Osteoblast (primary cell): ENCODE results near the gene RXFP2. TPM values are rescaled to one million over a fixed set of nuclear protein-coding genes. Genes with fewer than 3 reads are reported as not detected.

Source experiments
- DNase-seq: peaks from one replicate; pipeline ENCODE4 v3.0.0; 2011; ENCODE audit warnings: low spot score, mixed read lengths; ENCODE audit not compliant: insufficient read length; ENCODE audit errors: missing footprints
- H2AFZ ChIP-seq: 2 replicates; pipeline ENCODE4 v1.6.0; 2011; ENCODE audit warnings: mild to moderate bottlenecking, low read length
- H3K27ac ChIP-seq: 2 replicates; pipeline ENCODE4 v1.5.1; 2011; ENCODE audit warnings: mild to moderate bottlenecking, low read depth, low read length, moderate library complexity
- H3K27me3 ChIP-seq: 2 replicates; pipeline ENCODE4 v1.6.0; 2012; ENCODE audit warnings: mild to moderate bottlenecking, control low read depth, inconsistent platforms, low read length, moderate library complexity; ENCODE audit not compliant: insufficient read depth
- H3K36me3 ChIP-seq: 2 replicates; pipeline ENCODE4 v1.5.1; 2011; ENCODE audit warnings: mild to moderate bottlenecking, low read length, control low read depth, moderate library complexity; ENCODE audit not compliant: insufficient read depth
- H3K4me1 ChIP-seq: 2 replicates; pipeline ENCODE4 v1.5.1; 2011; ENCODE audit warnings: mild to moderate bottlenecking, low read length, control low read depth, moderate library complexity; ENCODE audit not compliant: insufficient read depth
- H3K4me2 ChIP-seq: 2 replicates; pipeline ENCODE4 v1.6.0; 2011; ENCODE audit warnings: mild to moderate bottlenecking, low read length; ENCODE audit not compliant: insufficient read depth
- H3K4me3 ChIP-seq: fragments of 200-600 bp; sonication (generic); 3 replicates; pipeline ENCODE4 v1.5.1; 2012; ENCODE audit warnings: mild to moderate bottlenecking, low read length, inconsistent platforms; ENCODE audit not compliant: insufficient read depth
- H3K79me2 ChIP-seq: 2 replicates; pipeline ENCODE4 v1.6.0; 2012; ENCODE audit warnings: mild to moderate bottlenecking, low read length, control low read depth, inconsistent platforms; ENCODE audit not compliant: insufficient read depth
- H3K9me3 ChIP-seq: 2 replicates; pipeline ENCODE4 v1.5.1; 2011; ENCODE audit warnings: low read depth, low read length, control low read depth
- H4K20me1 ChIP-seq: 2 replicates; pipeline ENCODE4 v1.6.0; 2012; ENCODE audit warnings: mild to moderate bottlenecking, low read length, control low read depth; ENCODE audit not compliant: insufficient read depth
- total RNA-seq: library from RNA; depleted of rRNA; stranded (reverse); fragments of >200 nt; gene quantifications from 2 replicates; pipeline ENCODE4 v1.2.3, GENCODE V29; 2012
- TF ChIP-seq, protein P1 (sequence below): IDR thresholded peaks from 2 replicates; pipeline ENCODE4 v1.5.1; 2011; ENCODE audit warnings: mild to moderate bottlenecking, low read depth, low read length, moderate library complexity; ENCODE audit errors: extremely low read depth

Gene RXFP2
- total RNA-seq, 1 donor = not detected

DNA sequence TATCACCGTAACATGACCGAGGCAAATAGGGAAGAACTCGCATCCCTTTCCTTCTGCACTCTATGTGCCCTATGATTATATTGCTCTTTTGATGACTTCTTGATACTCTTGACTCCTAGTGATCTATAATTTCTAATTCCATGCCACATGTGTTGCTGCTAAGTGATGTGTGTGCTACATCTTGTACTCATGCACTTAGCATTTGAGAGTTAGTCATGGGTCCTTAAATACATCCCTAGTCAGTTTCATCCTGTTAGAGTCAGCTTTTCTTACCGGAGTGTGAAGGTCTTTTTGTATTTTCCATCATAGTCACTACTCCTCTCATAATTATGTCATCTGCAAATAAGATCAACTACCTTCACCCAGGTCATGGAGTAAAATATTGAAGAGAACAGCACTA lies 30.2 kb downstream of the RXFP2 start:
- H3K9me3 ChIP-seq = no peaks in the 10 kb centered on the region
- no peak overlapping the region for H2AFZ ChIP-seq
- H3K4me1 ChIP-seq = peaks cover 77% of the 10 kb centered on the region
- peak overlapping the region; percentile 97 for H3K27ac ChIP-seq
- no peak overlapping the region for H3K4me2 ChIP-seq
- H3K27me3 ChIP-seq = no peaks in the 10 kb centered on the region
- DNase-seq = no peak
- H3K36me3 ChIP-seq = no peaks in the 10 kb centered on the region
- no peaks in the 10 kb centered on the region for H3K79me2 ChIP-seq
- H3K4me3 ChIP-seq = no peak overlapping the region
- no peaks in the 10 kb centered on the region for H4K20me1 ChIP-seq
- TF ChIP-seq, protein P1, sequence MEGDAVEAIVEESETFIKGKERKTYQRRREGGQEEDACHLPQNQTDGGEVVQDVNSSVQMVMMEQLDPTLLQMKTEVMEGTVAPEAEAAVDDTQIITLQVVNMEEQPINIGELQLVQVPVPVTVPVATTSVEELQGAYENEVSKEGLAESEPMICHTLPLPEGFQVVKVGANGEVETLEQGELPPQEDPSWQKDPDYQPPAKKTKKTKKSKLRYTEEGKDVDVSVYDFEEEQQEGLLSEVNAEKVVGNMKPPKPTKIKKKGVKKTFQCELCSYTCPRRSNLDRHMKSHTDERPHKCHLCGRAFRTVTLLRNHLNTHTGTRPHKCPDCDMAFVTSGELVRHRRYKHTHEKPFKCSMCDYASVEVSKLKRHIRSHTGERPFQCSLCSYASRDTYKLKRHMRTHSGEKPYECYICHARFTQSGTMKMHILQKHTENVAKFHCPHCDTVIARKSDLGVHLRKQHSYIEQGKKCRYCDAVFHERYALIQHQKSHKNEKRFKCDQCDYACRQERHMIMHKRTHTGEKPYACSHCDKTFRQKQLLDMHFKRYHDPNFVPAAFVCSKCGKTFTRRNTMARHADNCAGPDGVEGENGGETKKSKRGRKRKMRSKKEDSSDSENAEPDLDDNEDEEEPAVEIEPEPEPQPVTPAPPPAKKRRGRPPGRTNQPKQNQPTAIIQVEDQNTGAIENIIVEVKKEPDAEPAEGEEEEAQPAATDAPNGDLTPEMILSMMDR = no peak

GRCh38 chr13:31772231-31772630 lies 32.9 kb downstream of the RXFP2 start:
- TF ChIP-seq, protein P1 = no peak
- Histone ChIP-seq H3K79me2 (no peaks in the 10 kb centered on the region), H3K4me2 (no peak overlapping the region), H3K27ac (peak overlapping the region; percentile 99), H2AFZ (peak overlapping the region; percentile 7), H3K9me3 (no peaks in the 10 kb centered on the region), H3K4me3 (no peak overlapping the region), H3K36me3 (no peaks in the 10 kb centered on the region), H3K4me1 (peaks cover 71% of the 10 kb centered on the region), H4K20me1 (no peaks in the 10 kb centered on the region), H3K27me3 (no peaks in the 10 kb centered on the region)
- DNase-seq = no peak

DNA sequence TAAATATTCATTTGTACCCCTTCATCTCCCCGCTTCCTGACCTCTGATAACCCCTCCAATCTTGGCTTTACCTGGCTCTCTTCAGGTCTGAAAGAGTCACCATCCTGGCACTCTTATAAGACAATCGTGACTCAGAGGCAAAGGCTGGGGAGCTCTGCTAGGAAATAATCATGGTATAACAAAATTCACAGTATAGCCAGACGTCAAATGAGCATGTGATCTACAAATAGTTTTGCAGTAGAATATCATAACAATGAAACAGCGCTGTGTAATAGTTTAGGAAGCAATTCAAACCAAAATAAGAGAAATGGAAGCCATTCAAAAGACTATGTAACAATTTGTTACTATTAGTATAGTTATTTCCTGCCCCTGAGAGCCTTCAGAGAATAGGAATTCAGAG lies 34.2 kb downstream of the RXFP2 start:
- Histone ChIP-seq H3K9me3 (no peaks in the 10 kb centered on the region), H3K4me2 (peak overlapping the region; percentile 63), H2AFZ (no peak overlapping the region), H3K27ac (peak overlapping the region; percentile 99), H3K4me3 (peak overlapping the region; percentile 11), H3K36me3 (no peaks in the 10 kb centered on the region), H4K20me1 (no peaks in the 10 kb centered on the region), H3K4me1 (peaks cover 59% of the 10 kb centered on the region), H3K27me3 (no peaks in the 10 kb centered on the region), H3K79me2 (no peaks in the 10 kb centered on the region)
- peak; percentile 88 for DNase-seq
- TF ChIP-seq, protein P1 = no peak

GRCh38 chr13:31774186-31774750 lies 34.9 kb downstream of the RXFP2 start:
- Histone ChIP-seq H3K36me3 (no peaks in the 10 kb centered on the region), H3K4me1 (peaks cover 52% of the 10 kb centered on the region), H3K79me2 (no peaks in the 10 kb centered on the region), H3K27me3 (no peaks in the 10 kb centered on the region), H3K4me2 (peak overlapping the region; percentile 63), H3K27ac (peak overlapping the region; percentile 99), H3K4me3 (no peak overlapping the region), H2AFZ (no peak overlapping the region), H3K9me3 (no peaks in the 10 kb centered on the region), H4K20me1 (no peaks in the 10 kb centered on the region)
- TF ChIP-seq, protein P1 = no peak
- no peak for DNase-seq
